GM12801 (cell line): Measurements from ENCODE around the gene MYO3B.

Experiments used
- TF ChIP-seq, protein P1 (sequence below): IDR thresholded peaks from one replicate; pipeline ENCODE4 v1.5.1; 2011; ENCODE audit warnings: control low read depth; ENCODE audit not compliant: insufficient read length; ENCODE audit errors: extremely low read depth

MYO3B gene

DNA sequence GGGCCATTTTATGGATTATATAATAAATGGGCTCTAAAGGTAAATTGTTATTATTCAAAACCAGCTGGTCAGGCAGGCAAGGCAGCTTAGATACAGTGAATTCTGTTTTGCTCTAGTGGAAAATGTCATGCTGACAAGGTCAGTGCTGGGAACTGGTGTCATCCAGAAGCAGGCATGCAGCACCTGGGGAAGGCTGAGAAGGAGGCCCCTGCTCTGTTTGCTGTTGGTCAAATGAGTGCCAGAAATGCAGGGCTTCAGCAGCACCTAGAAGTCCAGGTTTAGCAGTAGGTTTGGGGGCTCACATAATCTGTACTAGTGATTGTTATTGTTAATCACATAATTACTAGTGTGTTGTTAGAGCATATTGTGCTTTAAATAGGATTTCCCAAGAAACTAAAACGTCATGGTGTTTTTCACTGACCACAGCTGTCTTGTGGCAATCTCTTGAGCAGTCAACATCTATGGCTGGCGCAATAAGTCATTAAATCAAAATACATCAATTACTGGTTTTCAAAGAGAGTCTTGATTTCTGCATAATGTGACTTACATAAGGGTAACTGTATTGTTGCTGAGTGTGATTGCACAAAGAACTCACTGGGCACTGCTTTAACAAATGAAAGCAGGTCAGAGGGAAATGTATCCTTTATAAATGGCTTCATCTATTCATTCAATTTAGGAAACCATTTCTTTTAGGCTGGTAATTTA, 99.1 kb downstream of the MYO3B start:
- TF ChIP-seq, protein P1, sequence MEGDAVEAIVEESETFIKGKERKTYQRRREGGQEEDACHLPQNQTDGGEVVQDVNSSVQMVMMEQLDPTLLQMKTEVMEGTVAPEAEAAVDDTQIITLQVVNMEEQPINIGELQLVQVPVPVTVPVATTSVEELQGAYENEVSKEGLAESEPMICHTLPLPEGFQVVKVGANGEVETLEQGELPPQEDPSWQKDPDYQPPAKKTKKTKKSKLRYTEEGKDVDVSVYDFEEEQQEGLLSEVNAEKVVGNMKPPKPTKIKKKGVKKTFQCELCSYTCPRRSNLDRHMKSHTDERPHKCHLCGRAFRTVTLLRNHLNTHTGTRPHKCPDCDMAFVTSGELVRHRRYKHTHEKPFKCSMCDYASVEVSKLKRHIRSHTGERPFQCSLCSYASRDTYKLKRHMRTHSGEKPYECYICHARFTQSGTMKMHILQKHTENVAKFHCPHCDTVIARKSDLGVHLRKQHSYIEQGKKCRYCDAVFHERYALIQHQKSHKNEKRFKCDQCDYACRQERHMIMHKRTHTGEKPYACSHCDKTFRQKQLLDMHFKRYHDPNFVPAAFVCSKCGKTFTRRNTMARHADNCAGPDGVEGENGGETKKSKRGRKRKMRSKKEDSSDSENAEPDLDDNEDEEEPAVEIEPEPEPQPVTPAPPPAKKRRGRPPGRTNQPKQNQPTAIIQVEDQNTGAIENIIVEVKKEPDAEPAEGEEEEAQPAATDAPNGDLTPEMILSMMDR: no peak

DNA sequence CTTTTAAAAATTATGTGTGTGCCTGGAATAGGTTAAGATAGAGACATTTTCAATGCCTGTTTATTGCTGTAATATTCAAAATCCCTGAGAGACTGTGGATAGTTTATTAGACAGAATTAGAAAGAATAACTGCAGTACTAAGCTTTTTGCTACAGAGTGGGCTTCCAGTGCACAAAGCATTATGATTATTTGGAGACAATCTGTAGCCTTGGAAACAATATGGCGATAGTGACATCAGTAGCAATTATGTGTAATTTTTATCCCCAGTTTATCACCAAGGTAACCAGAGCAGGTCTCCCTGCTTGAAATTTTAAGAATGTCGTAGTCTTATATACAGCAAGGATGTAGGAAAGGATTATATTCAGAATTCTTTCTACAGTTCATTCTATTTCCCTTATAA, 100.0 kb downstream of the MYO3B start:
- TF ChIP-seq, protein P1: no peak

DNA sequence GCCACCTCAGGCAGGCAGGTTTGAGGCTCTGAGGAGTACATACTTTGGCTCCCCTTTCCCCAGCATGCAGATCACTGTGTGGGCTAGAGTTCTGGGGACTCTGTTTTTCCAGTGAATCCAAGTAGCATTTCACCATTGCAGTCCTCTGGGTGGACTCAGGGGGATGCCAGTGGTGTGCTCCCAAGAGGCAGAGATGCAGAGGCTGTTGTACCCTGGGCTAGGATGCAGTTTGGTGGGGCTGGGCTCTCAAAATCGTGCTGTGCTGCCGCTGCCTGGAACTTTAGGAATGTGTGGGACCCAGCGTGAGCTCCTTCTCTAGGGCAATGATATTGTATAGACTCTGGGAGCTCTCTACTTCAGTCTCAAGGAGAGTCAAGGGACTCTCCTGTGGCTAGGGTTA, 104.9 kb downstream of the MYO3B start:
- TF ChIP-seq, protein P1: no peak

DNA sequence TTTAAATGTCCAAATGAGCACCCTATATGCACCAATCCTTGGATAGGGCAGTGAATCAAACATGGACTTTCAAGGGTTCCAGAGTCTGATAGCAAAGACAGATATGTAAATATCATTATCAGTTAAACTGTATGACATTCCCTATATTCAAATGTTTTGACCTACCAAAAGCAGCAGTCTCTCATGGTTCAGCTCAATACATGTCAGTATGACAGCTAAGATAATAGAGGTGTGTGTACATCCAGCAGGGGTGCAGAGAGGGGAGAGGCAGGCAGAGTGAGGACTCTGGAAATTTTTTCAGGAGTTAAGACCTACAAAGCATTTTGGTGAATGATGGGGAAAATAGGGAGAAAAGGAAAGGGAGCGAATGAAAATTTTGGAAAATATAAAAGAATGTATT, 106.3 kb downstream of the MYO3B start:
- TF ChIP-seq, protein P1: no peak

DNA sequence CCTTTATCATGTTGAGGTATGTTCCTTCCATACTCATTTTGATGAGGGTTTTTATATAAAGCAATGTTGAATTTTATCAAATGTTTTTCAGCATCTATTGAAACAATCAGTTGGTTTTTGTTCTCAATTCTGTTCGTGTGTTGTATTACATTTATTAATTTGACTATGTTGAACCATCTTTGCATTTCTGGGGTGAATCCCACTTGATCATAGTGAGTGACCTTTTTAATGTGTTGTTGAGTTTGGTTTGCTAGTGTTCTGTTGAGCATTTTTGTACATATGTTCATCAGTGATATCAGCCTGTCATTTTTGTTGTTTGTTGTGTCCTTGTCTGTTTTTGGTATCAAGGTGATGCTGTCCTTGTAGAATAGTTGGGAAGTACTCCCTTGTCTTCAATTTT, 110.9 kb downstream of the MYO3B start:
- TF ChIP-seq, protein P1: no peak

DNA sequence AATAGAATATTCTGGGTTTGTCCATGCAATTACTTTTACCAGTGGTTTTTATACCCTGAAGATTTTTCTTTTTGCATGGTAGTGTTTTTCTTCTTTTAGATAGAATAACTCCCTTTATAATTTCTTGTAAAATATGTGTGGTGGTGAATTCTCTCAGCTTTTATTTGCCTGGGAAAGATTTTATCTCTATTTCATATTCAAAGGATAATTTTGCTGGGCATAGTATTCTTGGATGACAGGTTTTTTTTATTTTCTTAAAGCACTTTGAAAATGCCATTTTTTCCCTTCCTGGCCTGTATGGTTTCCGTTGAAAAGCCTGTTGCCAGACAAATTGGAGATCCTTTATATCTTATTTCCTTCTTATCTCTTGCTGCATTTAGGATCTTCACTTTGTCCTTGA, 113.5 kb downstream of the MYO3B start:
- TF ChIP-seq, protein P1: no peak

DNA sequence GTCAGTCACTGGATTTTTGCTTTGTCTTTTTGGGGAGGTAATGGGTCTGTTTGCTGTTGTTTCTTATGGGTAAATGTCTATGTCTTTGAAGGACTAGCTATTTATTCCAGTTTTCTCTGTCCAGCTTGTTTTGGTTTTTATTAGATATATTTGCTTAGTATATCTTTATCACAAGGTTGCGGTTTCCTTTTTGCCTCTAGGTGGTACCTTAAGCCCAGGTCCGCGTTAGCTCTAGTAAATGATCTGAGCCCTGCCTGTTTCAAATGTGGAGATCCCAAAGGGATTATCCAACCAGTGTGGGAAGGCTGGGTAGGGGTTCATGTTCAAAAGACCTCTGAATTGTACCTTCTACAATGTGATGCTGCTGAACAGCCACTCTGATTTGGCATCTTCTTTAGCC, 114.5 kb downstream of the MYO3B start:
- TF ChIP-seq, protein P1: no peak
